Upper lobe of left lung (tissue), 4 donors: ENCODE measurements around the gene TNFAIP1.

ENCODE experiments used
- EP300 ChIP-seq, 4 donors: sonication (generic); formaldehyde crosslinking; IDR thresholded peaks; one replicate each; pipeline ENCODE4 v1.5.1; 2017; ENCODE audit warnings: antibody characterized with exemption in 4 of 4, control low read depth in 2 of 4
- POLR2A ChIP-seq, 4 donors: fragments of 450-650 bp; IDR thresholded peaks; one replicate each; pipeline ENCODE4 v1.5.1; 2016 to 2017; ENCODE audit warnings: antibody characterized with exemption in 4 of 4, mild to moderate bottlenecking in 2 of 4
- TF ChIP-seq, protein P1 (sequence below), 6 experiments: fragments of 450-650 bp in 4 of 6; fragments of 200-600 bp in 2 of 6; sonication (generic) in 2 of 6; IDR thresholded peaks; one replicate each; pipeline ENCODE4 v1.5.1; 2016 to 2019; ENCODE audit warnings: antibody characterized with exemption in 6 of 6

DNA sequence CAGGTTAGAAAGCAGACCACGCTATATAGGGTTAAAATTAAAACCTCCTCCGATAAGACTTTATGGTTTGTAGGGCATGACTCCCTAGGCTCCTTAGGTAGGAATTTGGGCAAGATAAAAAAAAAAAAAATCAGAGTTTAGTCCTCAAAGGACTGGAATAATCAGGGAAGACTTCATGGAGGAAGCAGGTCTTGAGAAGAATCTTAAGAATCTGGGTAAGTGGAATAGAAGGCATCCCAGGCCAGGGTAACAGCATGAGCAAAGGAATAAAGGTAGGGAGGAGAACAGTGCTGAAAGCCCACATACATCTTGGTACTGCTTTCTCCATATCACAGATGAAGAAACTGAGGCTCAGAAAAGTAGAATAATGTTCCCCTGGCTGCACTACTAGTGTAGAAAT lies 55.0 kb downstream of the TNFAIP1 start:
- TF ChIP-seq EP300 (IDR thresholded peaks at IDR 0.05), result no peak
- TF ChIP-seq, protein P1, sequence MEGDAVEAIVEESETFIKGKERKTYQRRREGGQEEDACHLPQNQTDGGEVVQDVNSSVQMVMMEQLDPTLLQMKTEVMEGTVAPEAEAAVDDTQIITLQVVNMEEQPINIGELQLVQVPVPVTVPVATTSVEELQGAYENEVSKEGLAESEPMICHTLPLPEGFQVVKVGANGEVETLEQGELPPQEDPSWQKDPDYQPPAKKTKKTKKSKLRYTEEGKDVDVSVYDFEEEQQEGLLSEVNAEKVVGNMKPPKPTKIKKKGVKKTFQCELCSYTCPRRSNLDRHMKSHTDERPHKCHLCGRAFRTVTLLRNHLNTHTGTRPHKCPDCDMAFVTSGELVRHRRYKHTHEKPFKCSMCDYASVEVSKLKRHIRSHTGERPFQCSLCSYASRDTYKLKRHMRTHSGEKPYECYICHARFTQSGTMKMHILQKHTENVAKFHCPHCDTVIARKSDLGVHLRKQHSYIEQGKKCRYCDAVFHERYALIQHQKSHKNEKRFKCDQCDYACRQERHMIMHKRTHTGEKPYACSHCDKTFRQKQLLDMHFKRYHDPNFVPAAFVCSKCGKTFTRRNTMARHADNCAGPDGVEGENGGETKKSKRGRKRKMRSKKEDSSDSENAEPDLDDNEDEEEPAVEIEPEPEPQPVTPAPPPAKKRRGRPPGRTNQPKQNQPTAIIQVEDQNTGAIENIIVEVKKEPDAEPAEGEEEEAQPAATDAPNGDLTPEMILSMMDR (IDR thresholded peaks at IDR 0.05), result no peak
- no peak for TF ChIP-seq POLR2A (IDR thresholded peaks at IDR 0.05)
